HuH-7.5 (cell line): ENCODE results near the gene KCNA4.
"Not testable (repeated sequence)": the region's sequence is repeated elsewhere in the genome, so short reads cannot be mapped to it uniquely, and the experiment has no call there.

Source experiments
- DNase-seq: peaks from one replicate; pipeline ENCODE4 v3.0.0; 2011; ENCODE audit warnings: low spot score

The KCNA4 gene

GRCh38 chr11:29996016-29996415 is 20.8 kb downstream of the KCNA4 start:
- DNase-seq, result no peak

DNA sequence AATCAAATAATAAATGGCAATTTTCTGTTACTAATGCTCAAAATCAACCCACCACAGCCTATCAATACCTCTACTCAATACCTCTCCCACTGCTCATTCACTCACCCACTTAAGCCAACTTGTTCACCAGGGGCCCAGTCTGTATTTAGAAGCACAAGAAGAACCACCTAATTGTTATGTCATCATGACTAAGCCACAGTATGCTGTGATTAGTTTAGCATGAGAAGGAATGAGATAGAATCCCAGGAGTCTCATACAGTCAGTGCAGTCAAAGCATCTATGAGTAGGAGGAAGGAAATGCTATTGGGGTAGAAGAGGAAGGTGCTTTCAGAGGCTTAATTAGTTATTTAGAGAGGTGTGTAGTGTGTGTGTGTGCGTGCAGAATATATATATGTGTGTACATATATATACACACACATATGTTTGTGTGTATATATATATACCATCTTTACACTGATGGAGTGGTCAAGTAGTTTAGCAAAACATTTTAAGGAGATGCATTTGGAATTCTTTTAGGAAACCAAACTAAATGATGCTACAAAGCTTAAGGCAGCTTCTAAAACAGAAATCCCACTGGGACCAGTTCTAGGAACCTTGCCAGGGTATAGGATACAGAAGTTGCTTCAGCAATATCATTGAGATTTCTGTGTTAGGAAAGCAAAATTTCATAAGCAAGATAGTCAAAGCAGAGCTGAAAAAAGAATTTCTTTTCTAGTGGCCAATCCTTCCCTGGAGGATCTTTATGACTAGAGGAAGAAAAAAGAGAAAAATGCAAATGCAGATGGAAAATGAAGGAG is 27.5 kb downstream of the KCNA4 start:
- DNase-seq, result no peak

DNA sequence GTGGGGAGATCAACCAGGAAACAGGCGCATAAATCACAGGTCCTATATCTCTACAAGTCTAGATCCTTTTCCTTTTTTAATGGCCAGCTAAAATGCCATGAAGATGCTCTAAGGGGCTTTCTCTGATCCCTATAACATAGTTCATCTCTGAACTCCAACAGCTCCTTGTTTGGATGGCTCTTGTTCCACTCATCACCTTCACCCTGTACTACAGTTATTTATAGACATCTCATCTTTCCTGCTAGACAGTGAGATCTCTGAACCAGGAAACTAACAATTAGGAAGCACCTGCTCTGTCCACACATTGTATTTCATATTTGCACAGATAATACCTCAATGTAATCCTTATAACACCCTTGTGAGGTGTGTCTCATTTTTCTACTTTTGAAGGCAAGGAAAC is 31.6 kb downstream of the KCNA4 start:
- DNase-seq, result no peak

- no peak for DNase-seq
Observed at GRCh38 chr11:29984544-29984943, 32.3 kb downstream of the KCNA4 start.

DNA sequence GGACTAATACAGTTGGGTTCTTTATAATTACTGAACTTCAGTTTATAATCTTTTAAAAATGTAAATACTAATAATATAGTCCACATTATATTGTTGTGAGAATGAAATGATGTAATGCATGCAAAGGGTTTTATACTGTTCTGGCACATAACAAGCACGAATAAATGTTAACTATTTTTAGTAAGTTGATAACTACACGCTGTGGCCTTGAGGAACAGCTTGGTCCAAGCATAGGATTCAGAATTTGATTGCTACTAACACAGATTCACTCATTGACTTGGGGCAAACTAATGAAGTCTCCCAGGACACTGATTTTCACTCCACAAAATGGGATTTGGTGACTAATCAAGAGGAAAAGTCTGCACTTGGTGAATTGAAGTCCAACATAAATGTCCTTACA is 38.3 kb downstream of the KCNA4 start:
- no peak for DNase-seq

GRCh38 chr11:29975580-29975979 is 41.2 kb downstream of the KCNA4 start:
- not testable (repeated sequence) for DNase-seq

DNA sequence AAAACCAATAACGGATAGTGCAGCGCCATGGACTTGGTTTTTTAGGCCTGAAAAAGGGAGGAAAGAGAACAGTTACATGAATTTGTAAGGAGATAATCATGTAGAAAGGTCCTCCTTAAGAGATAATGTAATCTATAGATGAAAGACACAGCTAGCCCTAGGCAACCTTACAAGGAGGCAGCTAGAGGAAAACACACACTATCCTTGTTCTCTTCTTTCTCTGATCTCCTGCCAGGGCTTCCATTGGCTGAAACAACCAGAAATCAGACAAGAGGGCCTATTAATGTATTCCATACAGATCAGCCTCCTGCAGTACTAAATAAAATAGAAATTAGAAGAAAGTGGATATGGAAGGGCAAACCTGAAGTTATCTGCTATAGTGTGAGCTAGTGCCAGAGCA is 53.0 kb downstream of the KCNA4 start:
- no peak for DNase-seq

DNA sequence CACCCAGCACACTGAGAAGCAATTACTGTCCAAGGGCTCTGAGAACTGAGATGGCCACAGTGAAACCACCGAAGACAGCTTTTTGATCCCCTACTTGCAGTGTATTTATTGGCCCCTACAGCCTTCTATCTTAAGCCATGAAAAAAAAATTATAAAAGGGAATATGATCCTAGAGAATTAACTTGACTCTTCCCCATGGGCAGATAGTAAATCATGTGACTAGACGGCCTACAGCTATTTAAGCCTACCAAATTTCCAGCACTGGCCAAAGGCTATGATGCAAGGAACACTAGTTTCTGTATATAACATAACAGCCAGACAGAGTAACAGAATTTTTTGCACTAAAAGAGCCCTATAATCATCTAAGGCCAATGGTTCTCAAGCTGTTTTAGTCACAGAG is 53.8 kb downstream of the KCNA4 start:
- no peak for DNase-seq

DNA sequence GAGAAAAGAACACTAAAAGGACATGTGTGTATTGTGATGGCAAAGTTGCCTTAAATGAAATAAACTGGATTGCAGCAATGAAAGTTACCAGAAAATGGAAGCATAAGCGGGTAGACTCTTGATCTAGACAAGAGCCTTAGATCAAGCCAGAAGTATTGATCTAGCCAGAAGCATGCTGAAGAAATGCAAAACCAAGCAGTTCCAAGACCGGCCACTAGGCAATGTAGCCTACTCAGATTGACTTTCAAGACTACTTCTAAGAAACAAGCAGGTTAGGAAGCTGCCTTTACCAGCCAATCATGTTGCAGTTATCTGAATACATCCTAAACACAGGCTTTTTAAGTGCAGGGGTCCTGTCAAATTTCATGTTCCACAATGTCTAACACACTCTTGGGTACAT is 54.6 kb downstream of the KCNA4 start:
- no peak for DNase-seq
